NB4 (cell line): Measurements from ENCODE around the gene LRRC74A.

Experiments
- DNase-seq: peaks from one replicate; pipeline ENCODE4 v3.0.0; 2010; ENCODE audit warnings: low read depth
- H3K4me3 ChIP-seq: one replicate; pipeline ENCODE4 v1.5.1; 2011; ENCODE audit warnings: mild to moderate bottlenecking, low read depth, low read length, moderate library complexity
- CTCF ChIP-seq: IDR thresholded peaks from one replicate; pipeline ENCODE4 v1.5.1; 2012; ENCODE audit warnings: low read depth, low read length
- MAX ChIP-seq: IDR thresholded peaks from 2 replicates; pipeline ENCODE4 v1.6.1; 2011; ENCODE audit warnings: low read depth, low read length
- MYC ChIP-seq: IDR thresholded peaks from 2 replicates; pipeline ENCODE4 v1.6.1; 2011; ENCODE audit warnings: low read depth, low read length
- POLR2A ChIP-seq: IDR thresholded peaks from 2 replicates; pipeline ENCODE4 v1.6.1; 2011; ENCODE audit warnings: mild to moderate bottlenecking; ENCODE audit not compliant: insufficient read length; ENCODE audit errors: extremely low read depth

Gene LRRC74A

GRCh38 chr14:76868454-76869170 lies 42.4 kb downstream of the LRRC74A start:
- DNase-seq: no peak
- no peak overlapping the region for H3K4me3 ChIP-seq
- TF ChIP-seq POLR2A (no peak), MAX (no peak), CTCF (no peak), MYC (no peak)

GRCh38 chr14:76870166-76870565 lies 44.0 kb downstream of the LRRC74A start:
- peak; percentile 13 for TF ChIP-seq CTCF
- TF ChIP-seq MYC: no peak
- TF ChIP-seq POLR2A: no peak
- no peak for TF ChIP-seq MAX
- peak; percentile 50 for DNase-seq
- H3K4me3 ChIP-seq: no peak overlapping the region

GRCh38 chr14:76872796-76873432 lies 46.7 kb downstream of the LRRC74A start:
- peak; percentile 61 for DNase-seq
- TF ChIP-seq CTCF (peak; percentile 65), MYC (no peak), POLR2A (no peak), MAX (no peak)
- no peak overlapping the region for H3K4me3 ChIP-seq

- H3K4me3 ChIP-seq: no peak overlapping the region
- no peak for DNase-seq
- TF ChIP-seq POLR2A (no peak), CTCF (no peak), MYC (no peak), MAX (no peak)
These were observed 48.5 kb downstream of the LRRC74A start for GRCh38 chr14:76874734-76875133.

GRCh38 chr14:76876076-76876475 lies 49.9 kb downstream of the LRRC74A start:
- no peak overlapping the region for H3K4me3 ChIP-seq
- TF ChIP-seq CTCF (peak; percentile 90), POLR2A (no peak)
- peak; percentile 71 for DNase-seq
